Endothelial cell of umbilical vein (primary cell): ENCODE measurements around the gene STAC3.

Experiments
- CTCF ChIP-seq, 2 donors: IDR thresholded peaks; 1 replicate in 1 of 2; 2 replicates in 1 of 2; pipeline ENCODE4 v1.5.1; 2011; ENCODE audit warnings: low read length in 2 of 2, mild to moderate bottlenecking in 2 of 2, moderate library complexity in 2 of 2, control low read depth in 1 of 2, inconsistent platforms in 1 of 2, low read depth in 1 of 2; ENCODE audit not compliant: insufficient read depth in 1 of 2; ENCODE audit errors: extremely low read depth in 1 of 2
- MAX ChIP-seq: IDR thresholded peaks from 2 replicates; pipeline ENCODE4 v1.6.1; 2011; ENCODE audit not compliant: insufficient read depth, insufficient read length
- MYC ChIP-seq: IDR thresholded peaks from one replicate; pipeline ENCODE4 v1.6.1; 2011; ENCODE audit warnings: mild to moderate bottlenecking, low read depth, low read length
- POLR2A ChIP-seq: IDR thresholded peaks from 2 replicates; pipeline ENCODE4 v1.6.1; 2012; ENCODE audit warnings: low read depth, mild to moderate bottlenecking, control low read depth, low read length
- POLR2AphosphoS5 ChIP-seq: IDR thresholded peaks from 2 replicates; pipeline ENCODE4 v1.6.1; 2012; ENCODE audit warnings: low read depth, mild to moderate bottlenecking, control low read depth, low read length, moderate library complexity; ENCODE audit not compliant: insufficient read depth

GRCh38 chr12:57235728-57236131 is 15.3 kb downstream of the STAC3 start:
- TF ChIP-seq CTCF (IDR thresholded peaks at IDR 0.05; ENCODE audit: extremely low read depth in 1 of 2, insufficient read depth in 1 of 2, low read depth in 1 of 2, low read length in 2 of 2) (no peak), POLR2AphosphoS5 (no peak), MYC (no peak), MAX (no peak), POLR2A (no peak)
